GM23338 (cell line): ENCODE measurements around the gene DNAJC17. TPM values are rescaled to one million over a fixed set of nuclear protein-coding genes. Genes with fewer than 3 reads are reported as not detected.

Experiments used
- ATAC-seq: fragments of 200-7000 bp; cut with Tn5 transposase; 3 replicates; pipeline ENCODE4 v1.9.1; 2020
- DNase-seq: peaks from one replicate; pipeline ENCODE4 v3.0.0-alpha.2; 2015; ENCODE audit warnings: low spot score
- H2AFZ ChIP-seq: fragments of 200-600 bp; sonication (generic); 2 replicates; pipeline ENCODE4 v1.8.0; 2016; ENCODE audit warnings: antibody characterized with exemption, mild to moderate bottlenecking, moderate library complexity
- H3F3A ChIP-seq: fragments of 200-600 bp; sonication (generic); replicated peaks from 2 replicates; pipeline ENCODE4 v1.8.0; 2017; ENCODE audit warnings: antibody characterized with exemption, mixed run types, low read depth
- H3K27ac ChIP-seq: fragments of 200-600 bp; sonication (generic); 2 replicates; pipeline ENCODE4 v1.6.1; 2016; ENCODE audit warnings: low read depth
- H3K27me3 ChIP-seq: fragments of 200-600 bp; sonication (generic); 2 replicates; pipeline ENCODE4 v1.8.0; 2016; ENCODE audit warnings: mild to moderate bottlenecking, mixed run types, moderate library complexity; ENCODE audit not compliant: insufficient read depth
- H3K36me3 ChIP-seq: fragments of 200-600 bp; sonication (generic); 2 replicates; pipeline ENCODE4 v1.8.0; 2016; ENCODE audit warnings: mild to moderate bottlenecking; ENCODE audit not compliant: insufficient read depth
- H3K4me1 ChIP-seq: fragments of 200-600 bp; sonication (generic); 2 replicates; pipeline ENCODE4 v1.8.0; 2016; ENCODE audit warnings: mild to moderate bottlenecking, moderate library complexity; ENCODE audit not compliant: insufficient read depth
- H3K4me2 ChIP-seq: fragments of 200-600 bp; sonication (generic); 2 replicates; pipeline ENCODE4 v1.7.1; 2017; ENCODE audit warnings: mixed run types
- H3K4me3 ChIP-seq: fragments of 200-600 bp; sonication (generic); 2 replicates; pipeline ENCODE4 v1.6.1; 2016; ENCODE audit warnings: mixed run types
- H3K79me2 ChIP-seq: fragments of 200-600 bp; sonication (generic); replicated peaks from 2 replicates; pipeline ENCODE4 v1.8.0; 2017; ENCODE audit warnings: mild to moderate bottlenecking; ENCODE audit not compliant: insufficient read depth
- H3K9me2 ChIP-seq: fragments of 200-600 bp; sonication (generic); 2 replicates; pipeline ENCODE4 v1.8.0; 2017; ENCODE audit not compliant: insufficient read depth
- H4K20me1 ChIP-seq: fragments of 200-600 bp; sonication (generic); replicated peaks from 2 replicates; pipeline ENCODE4 v1.8.0; 2017; ENCODE audit warnings: mild to moderate bottlenecking; ENCODE audit not compliant: insufficient read depth
- H3K27ac Mint-ChIP-seq: 2 replicates; pipeline ENCODE4 v1.8.0; 2020; ENCODE audit warnings: inconsistent platforms, mild to moderate bottlenecking, moderate library complexity, mixed read lengths
- H3K27me3 Mint-ChIP-seq: 3 replicates; pipeline ENCODE4 v1.8.0; 2022; ENCODE audit warnings: low read depth, mild to moderate bottlenecking, moderate library complexity, mixed read lengths, inconsistent platforms; ENCODE audit not compliant: insufficient read depth, poor library complexity
- H3K36me3 Mint-ChIP-seq: 3 replicates; pipeline ENCODE4 v1.8.0; 2021; ENCODE audit warnings: low read depth, mild to moderate bottlenecking, inconsistent platforms, moderate library complexity, mixed read lengths
- H3K4me1 Mint-ChIP-seq: 3 replicates; pipeline ENCODE4 v1.8.0; 2020; ENCODE audit warnings: mild to moderate bottlenecking, inconsistent platforms, mixed read lengths
- H3K4me3 Mint-ChIP-seq: 3 replicates; pipeline ENCODE4 v1.8.0; 2021; ENCODE audit warnings: moderate library complexity, mild to moderate bottlenecking, inconsistent platforms, mixed read lengths
- H3K9me3 Mint-ChIP-seq: 3 replicates; pipeline ENCODE4 v1.8.0; 2020; ENCODE audit warnings: moderate library complexity, mild to moderate bottlenecking, inconsistent platforms, mixed read lengths
- CTCF ChIP-seq, 2 experiments: fragments of 200-600 bp in 1 of 2; sonication (generic) in 1 of 2; conservative IDR thresholded peaks; 2 replicates each; pipeline versions ENCODE4 v1.5.1 to v1.6.1; 2016 to 2017; ENCODE audit warnings: antibody characterized with exemption in 2 of 2, low read depth in 2 of 2, mild to moderate bottlenecking in 2 of 2, moderate library complexity in 1 of 2
- ETS1 ChIP-seq: IDR thresholded peaks from 2 replicates; pipeline ENCODE4 v1.6.1; 2016; ENCODE audit warnings: antibody characterized with exemption
- EZH2 ChIP-seq: fragments of 200-600 bp; sonication (generic); IDR thresholded peaks from one replicate; pipeline ENCODE4 v1.8.0; 2017; ENCODE audit warnings: antibody characterized with exemption, mild to moderate bottlenecking, low read depth; ENCODE audit not compliant: unreplicated experiment
- JUNB ChIP-seq: IDR thresholded peaks from one replicate; pipeline ENCODE4 v1.6.1; 2016; ENCODE audit warnings: antibody characterized with exemption; ENCODE audit not compliant: unreplicated experiment
- POLR2AphosphoS5 ChIP-seq: IDR thresholded peaks from 2 replicates; pipeline ENCODE4 v1.6.1; 2016; ENCODE audit warnings: antibody characterized with exemption, low read depth
- STAT1 ChIP-seq: IDR thresholded peaks from one replicate; pipeline ENCODE4 v1.6.1; 2016; ENCODE audit warnings: antibody characterized with exemption; ENCODE audit not compliant: unreplicated experiment
- ZNF331 ChIP-seq: fragments of 250-450 bp; sonication (Bioruptor Pico); IDR thresholded peaks from 2 replicates; pipeline ENCODE4 v1.5.0; 2020; ENCODE audit warnings: low read depth, mild to moderate bottlenecking, moderate library complexity
- ZNF462 ChIP-seq: fragments of 250-450 bp; sonication (Bioruptor Pico); IDR thresholded peaks from 2 replicates; pipeline ENCODE4 v1.5.0; 2020; ENCODE audit warnings: mild to moderate bottlenecking, moderate library complexity
- polyA plus RNA-seq: library from polyadenylated mRNA; unstranded; fragments of >200 nt; fragmentation: Nextera tagmentation; extraction: Ambion mirVana; gene quantifications from 2 replicates; pipeline ENCODE4 v1.2.1, GENCODE V29; 2016
- total RNA-seq: library from RNA; depleted of rRNA; stranded (reverse); fragments of >200 nt; shearing (Covaris generic); gene quantifications from 2 replicates; pipeline ENCODE4 v1.2.3, GENCODE V29; 2014

DNAJC17 gene
- total and polyA plus RNA-seq, 2 experiments from 2014 or later, result 23.0 to 77.6 TPM

GRCh38 chr15:40828447-40829036, 21.3 kb upstream of the DNAJC17 start, which contains the start of gene PPP1R14D:
TSS of gene PPP1R14D (minus strand) at chr15:40828708. CDS start at chr15:40828641, 67 bp downstream.
- no peak within 1 kb of the TSS for H3K27ac Mint-ChIP-seq
- H2AFZ ChIP-seq, result peak within 1 kb of the TSS; percentile 74

GRCh38 chr15:40826423-40827075, 19.3 kb upstream of the DNAJC17 start:
- Histone ChIP-seq H3K9me2 (no peaks in the 10 kb centered on the region), H2AFZ (no peak overlapping the region), H3K4me2 (no peak overlapping the region), H3F3A (no peaks in the 10 kb centered on the region), H3K79me2 (no peaks in the 10 kb centered on the region), H3K4me3 (no peak overlapping the region), H3K36me3 (no peaks in the 10 kb centered on the region), H3K4me1 (no peaks in the 10 kb centered on the region), H3K27me3 (no peaks in the 10 kb centered on the region), H4K20me1 (no peaks in the 10 kb centered on the region), H3K27ac (no peak overlapping the region)
- no peaks in the 10 kb centered on the region for H3K9me3 Mint-ChIP-seq
- no peaks in the 10 kb centered on the region for H3K36me3 Mint-ChIP-seq
- H3K27me3 Mint-ChIP-seq, result peaks cover 4% of the 10 kb centered on the region
- ATAC-seq, result no peak
- no peak overlapping the region for H3K27ac Mint-ChIP-seq
- no peak overlapping the region for H3K4me3 Mint-ChIP-seq
- no peak for DNase-seq
- peaks cover 6% of the 10 kb centered on the region; the same call in 2 of the 3 replicates for H3K4me1 Mint-ChIP-seq
- TF ChIP-seq ETS1 (no peak), STAT1 (no peak), EZH2 (no peak), ZNF331 (CRISPR knock-in tag) (no peak), ZNF462 (no peak), JUNB (no peak), POLR2AphosphoS5 (no peak)

More at GRCh38 chr15:40828447-40829036, 21.3 kb upstream of the DNAJC17 start, which contains the start of gene PPP1R14D:
- H3K36me3 ChIP-seq, result no peaks in the 10 kb centered on the region
- Mint-ChIP-seq H3K4me1 (peaks cover 6% of the 10 kb centered on the region; the same call in 2 of the 3 replicates), H3K27me3 (peaks cover 4% of the 10 kb centered on the region), H3K9me3 (no peaks in the 10 kb centered on the region), H3K4me3 (no peak within 1 kb of the TSS), H3K36me3 (no peaks in the 10 kb centered on the region; the same call in 2 of the 3 replicates)
- H3K9me2 ChIP-seq, result no peaks in the 10 kb centered on the region
- H4K20me1 ChIP-seq, result no peaks in the 10 kb centered on the region
- H3K4me1 ChIP-seq, result no peaks in the 10 kb centered on the region
- H3K27me3 ChIP-seq, result no peaks in the 10 kb centered on the region
- H3F3A ChIP-seq, result no peaks in the 10 kb centered on the region
- no peaks in the 10 kb centered on the region for H3K79me2 ChIP-seq
- no peak within 1 kb of the TSS for H3K27ac ChIP-seq
- H3K4me3 ChIP-seq, result no peak within 1 kb of the TSS
- DNase-seq (no peak), ATAC-seq (no peak)
- TF ChIP-seq JUNB (no peak), CTCF (conservative IDR thresholded peaks at IDR 0.05; ENCODE audit: low read depth in 2 of 2) (no peak), EZH2 (no peak)
- no peak within 1 kb of the TSS for H3K4me2 ChIP-seq
